Stimulated activated CD8-positive, alpha-beta memory T cell treated with anti-CD3 and anti-CD28 coated beads, Interleukin-12 subunit alpha, Interleukin-12 subunit beta, amount 100 ng/mL, for 4 hours (primary cell): ENCODE results near the gene SPRING1.

Experiments
- DNase-seq: peaks from one replicate; pipeline ENCODE4 v3.0.0-alpha.2; 2020; ENCODE audit warnings: low read depth

The SPRING1 gene

DNA sequence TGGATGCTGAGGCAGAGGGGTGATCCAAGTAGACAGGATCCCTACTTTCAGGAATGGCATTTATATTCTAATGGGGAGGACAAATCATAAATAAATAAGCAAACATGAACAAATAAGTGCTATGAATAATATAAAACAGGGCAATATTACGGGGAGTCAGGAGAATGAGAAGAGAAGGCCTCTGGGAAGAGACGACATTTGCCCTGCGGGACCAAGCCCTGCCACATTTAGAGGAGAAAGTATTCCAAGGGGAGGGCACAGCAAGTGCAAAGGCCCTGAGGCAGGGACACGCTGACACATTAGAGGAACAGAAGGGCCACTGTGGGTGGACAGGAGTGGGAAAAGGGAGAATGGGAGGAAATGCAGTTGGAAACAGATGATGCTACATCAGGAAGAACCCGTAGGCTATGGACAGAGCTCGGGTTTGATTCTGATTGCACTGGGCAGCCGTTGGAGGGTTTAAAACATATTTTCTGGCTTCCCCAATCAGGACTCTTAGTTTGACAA is 1.6 kb upstream of the SPRING1 start:
- DNase-seq = no peak

- DNase-seq = no peak
These were observed 701 bp downstream of the SPRING1 start for GRCh38 chr12:116736962-116737773.

- no peak for DNase-seq
These were observed 1.8 kb downstream of the SPRING1 start for GRCh38 chr12:116735951-116736599.

GRCh38 chr12:116735084-116735483 is 2.8 kb downstream of the SPRING1 start:
- DNase-seq = no peak

DNA sequence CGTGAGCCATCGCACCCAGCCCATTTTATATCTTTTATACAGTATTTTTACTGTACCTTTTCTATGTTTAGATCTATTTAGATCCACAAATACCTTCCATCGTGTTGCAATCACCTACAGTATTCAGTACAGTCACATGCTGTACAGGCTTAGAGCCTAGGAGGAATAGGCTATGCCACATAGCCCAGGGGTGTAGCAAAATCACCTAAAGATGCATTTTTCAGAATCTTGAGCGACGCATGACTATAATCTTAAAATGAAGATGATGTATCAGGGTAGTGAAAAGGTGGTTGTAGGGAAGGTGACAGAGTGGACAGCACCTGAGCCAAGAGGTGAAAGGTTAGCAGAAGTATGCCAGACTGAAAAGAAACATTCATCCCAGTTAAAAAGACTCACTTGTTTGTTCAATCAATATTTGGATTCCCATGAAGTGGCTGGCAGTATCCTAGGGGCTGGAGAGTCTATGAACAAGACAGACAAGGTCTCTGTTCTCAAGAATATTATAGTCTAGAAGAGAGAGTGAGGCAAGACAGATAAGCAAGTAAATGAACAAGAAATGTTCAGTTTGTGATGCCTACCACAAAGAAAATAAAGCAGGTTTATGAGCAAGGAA is 3.6 kb downstream of the SPRING1 start:
- DNase-seq = no peak

DNA sequence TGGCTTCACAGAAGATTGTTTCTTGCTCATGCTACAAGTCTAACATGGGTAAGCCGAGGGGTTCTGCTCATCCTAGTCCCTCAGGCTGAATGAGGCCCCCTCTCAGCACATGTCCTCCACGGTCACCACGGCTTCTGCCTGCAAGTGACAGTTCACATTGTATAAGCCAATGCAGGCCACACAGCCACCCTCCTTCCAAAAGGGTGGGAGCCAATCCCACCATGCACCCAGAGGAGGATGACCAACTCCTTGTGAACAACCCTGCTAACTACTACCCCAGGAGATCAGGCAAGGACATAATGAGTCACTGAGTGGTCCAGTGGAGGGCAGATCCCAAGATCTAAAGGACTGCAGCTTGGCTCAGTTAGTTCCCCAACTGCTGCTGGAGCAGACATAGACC is 6.1 kb downstream of the SPRING1 start:
- no peak for DNase-seq

DNA sequence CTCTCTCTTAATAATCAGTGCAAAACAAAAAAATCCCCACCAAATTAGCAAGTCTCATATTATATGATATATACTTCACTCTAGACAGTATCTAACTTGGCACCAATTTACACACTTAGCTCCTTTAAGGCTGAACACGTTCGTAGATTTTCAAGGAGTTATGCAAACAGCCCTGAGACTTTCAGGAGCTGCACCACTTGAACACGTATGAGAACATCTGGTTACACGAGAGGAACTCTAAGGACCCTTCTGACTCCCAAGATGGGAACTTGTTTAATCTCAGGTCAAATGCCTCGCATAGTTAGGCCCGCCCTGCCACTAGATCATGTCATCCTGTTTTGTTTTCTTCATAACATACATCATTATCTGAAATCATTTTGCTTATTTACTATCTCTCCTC is 10.0 kb downstream of the SPRING1 start:
- DNase-seq = no peak

DNA sequence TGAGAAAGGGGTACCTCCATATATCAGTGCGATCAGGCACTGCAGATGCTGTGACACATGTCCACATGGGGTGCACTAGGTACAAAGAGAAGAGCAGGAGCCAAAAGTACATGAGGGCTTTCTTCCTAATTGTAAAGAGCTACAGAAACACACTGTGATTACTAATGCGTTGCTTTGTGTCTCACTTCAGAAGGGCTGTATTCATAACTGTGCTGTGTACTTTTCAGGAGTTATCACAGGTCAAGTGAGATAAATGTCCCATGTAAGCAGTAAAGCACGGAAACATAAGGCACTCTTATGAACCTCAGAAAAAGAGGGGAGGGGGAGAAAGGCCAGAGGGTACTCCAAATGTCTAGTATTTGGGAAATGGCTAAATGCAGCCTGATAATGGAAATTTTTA is 10.6 kb downstream of the SPRING1 start:
- DNase-seq = no peak

- DNase-seq = no peak
These were observed 11.2 kb downstream of the SPRING1 start for GRCh38 chr12:116726694-116727093.

GRCh38 chr12:116722245-116722644 is 15.6 kb downstream of the SPRING1 start:
- no peak for DNase-seq

GRCh38 chr12:116719731-116720528 is 17.9 kb downstream of the SPRING1 start:
- no peak for DNase-seq

GRCh38 chr12:116718655-116719454 is 19.0 kb downstream of the SPRING1 start:
- DNase-seq = no peak

GRCh38 chr12:116717466-116718437 is 20.1 kb downstream of the SPRING1 start:
- DNase-seq = no peak

- no peak for DNase-seq
These were observed 23.7 kb downstream of the SPRING1 start for GRCh38 chr12:116714175-116714574.

- DNase-seq = no peak
These were observed 24.3 kb downstream of the SPRING1 start for GRCh38 chr12:116713527-116713926.

- no peak for DNase-seq
These were observed 25.2 kb downstream of the SPRING1 start for GRCh38 chr12:116712458-116713303.

DNA sequence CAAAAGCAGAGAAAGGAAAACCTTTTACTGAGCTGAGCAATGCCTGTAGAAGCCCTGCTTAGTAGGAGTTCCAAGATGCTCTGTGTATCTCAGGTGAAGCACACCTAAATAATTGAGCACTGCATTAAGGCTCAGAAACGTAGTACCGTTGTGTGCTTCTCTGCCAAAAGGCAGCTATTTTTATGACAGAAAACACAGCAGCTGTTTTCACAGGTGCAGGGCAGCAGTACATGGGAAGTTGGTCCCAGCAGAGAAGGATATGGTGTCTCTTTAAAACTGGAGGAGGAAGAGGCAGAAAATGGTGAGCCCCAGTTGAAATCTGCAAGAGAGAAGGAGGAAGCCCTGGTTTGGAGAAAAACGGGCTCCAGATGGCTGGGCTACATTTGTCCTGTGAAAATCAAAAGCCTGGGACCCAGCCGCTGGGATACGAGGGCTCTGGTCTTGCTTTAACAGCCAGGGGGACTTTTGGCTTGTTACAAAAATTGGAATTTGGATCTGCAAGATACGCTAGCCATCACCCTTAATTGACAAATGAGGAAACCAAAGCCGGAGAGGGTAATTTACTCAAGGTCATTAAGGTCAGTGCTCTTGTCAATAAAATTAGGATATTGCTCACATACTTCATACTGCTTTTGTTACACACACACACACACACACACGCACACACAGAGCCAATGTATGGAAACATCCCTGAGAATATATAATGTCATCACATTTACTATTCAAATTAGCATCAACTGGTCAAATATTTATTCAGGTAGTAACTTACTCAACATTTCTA is 27.3 kb downstream of the SPRING1 start:
- DNase-seq = no peak

DNA sequence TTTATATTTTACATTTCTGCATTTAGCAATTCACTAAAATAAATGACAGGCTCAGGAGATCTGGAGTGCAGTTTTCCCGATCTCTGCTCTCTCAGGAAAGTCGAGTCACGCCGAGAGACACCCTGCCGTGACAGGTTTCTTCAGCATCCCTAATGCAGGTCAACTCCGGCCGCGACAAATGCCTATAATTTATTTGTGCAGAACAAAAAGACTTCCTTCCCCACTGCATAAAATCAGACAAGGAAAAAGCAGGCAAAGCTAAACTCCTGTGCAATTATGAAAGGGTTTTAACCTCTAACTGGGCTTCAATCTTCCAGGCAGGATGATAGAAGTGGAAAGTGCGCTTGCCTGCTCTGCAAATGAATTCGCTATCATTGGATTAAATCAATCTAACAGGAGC is 28.1 kb downstream of the SPRING1 start:
- DNase-seq = no peak
